C4-2B (cell line): Measurements from ENCODE around the gene CHCHD5.
A peak's percentile ranks its signal among the peaks of the same experiment; 100 is the strongest.

Experiments
- ZFX ChIP-seq: fragments of 450-650 bp; IDR thresholded peaks from 2 replicates; pipeline ENCODE4 v1.6.1; 2017
- TF ChIP-seq, protein P1 (sequence below): fragments of 450-650 bp; conservative IDR thresholded peaks from 2 replicates; pipeline ENCODE4 v1.5.1; 2017; ENCODE audit warnings: mild to moderate bottlenecking

DNA sequence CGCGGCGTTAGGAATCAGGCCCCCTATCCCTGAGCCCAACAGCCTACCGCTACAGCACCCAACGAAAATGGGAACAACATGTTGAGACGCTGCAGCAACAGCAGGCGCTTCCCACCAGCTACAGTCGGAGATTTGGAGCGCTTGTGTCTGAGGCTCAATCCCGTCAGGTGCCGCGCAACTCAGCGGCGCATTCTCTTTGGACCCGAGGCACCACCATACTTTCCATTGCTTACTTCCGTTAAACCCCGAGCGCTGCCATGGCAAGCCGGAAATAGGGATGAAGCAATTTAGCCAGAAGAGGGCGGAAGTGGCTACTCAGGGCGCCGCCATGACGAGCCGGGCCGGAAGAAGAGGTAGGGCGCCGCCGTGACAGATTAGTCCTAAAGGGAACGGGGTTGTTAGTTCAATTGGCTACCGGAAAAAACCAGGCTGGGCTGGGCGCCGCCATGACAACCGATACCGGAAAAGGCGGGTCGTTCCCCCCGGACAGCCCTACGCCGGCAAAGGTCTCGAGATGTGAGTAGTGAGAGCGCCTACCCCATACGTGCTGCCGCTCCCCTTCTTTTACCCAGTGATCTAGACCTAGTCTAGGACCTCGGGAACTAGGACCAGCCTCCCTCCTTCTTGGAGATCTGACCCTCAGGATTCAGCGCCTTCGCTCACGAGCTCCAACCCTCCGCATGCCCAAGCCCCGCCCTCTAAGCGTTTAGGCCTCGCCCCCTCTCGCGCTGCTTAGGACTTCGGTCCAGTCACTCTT, at the start of gene CHCHD5:
- TF ChIP-seq, protein P1, sequence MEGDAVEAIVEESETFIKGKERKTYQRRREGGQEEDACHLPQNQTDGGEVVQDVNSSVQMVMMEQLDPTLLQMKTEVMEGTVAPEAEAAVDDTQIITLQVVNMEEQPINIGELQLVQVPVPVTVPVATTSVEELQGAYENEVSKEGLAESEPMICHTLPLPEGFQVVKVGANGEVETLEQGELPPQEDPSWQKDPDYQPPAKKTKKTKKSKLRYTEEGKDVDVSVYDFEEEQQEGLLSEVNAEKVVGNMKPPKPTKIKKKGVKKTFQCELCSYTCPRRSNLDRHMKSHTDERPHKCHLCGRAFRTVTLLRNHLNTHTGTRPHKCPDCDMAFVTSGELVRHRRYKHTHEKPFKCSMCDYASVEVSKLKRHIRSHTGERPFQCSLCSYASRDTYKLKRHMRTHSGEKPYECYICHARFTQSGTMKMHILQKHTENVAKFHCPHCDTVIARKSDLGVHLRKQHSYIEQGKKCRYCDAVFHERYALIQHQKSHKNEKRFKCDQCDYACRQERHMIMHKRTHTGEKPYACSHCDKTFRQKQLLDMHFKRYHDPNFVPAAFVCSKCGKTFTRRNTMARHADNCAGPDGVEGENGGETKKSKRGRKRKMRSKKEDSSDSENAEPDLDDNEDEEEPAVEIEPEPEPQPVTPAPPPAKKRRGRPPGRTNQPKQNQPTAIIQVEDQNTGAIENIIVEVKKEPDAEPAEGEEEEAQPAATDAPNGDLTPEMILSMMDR: no peak; the same call in 1 of the 2 replicates
- TF ChIP-seq ZFX: 0 out of 2 replicates have a peak, but pooled peaks have one; percentile 53
